ENCODE measurements around the gene MBD2. TPM values are rescaled to one million over a fixed set of nuclear protein-coding genes. Genes with fewer than 3 reads are reported as not detected.
A peak's percentile ranks its signal among the peaks of the same experiment; 100 is the strongest.
"Not testable (repeated sequence)": the region's sequence is repeated elsewhere in the genome, so short reads cannot be mapped to it uniquely, and the experiment has no call there.

Gene MBD2, protein sequence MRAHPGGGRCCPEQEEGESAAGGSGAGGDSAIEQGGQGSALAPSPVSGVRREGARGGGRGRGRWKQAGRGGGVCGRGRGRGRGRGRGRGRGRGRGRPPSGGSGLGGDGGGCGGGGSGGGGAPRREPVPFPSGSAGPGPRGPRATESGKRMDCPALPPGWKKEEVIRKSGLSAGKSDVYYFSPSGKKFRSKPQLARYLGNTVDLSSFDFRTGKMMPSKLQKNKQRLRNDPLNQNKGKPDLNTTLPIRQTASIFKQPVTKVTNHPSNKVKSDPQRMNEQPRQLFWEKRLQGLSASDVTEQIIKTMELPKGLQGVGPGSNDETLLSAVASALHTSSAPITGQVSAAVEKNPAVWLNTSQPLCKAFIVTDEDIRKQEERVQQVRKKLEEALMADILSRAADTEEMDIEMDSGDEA
- 54.2 TPM for polyA plus RNA-seq
- long read RNA-seq, donor 1, full-length matches to known transcripts: 15 of 15 reads
- long read RNA-seq, donor 1, partial matches to known transcripts: 0 of 15 reads
- long read RNA-seq, donor 1, other reads (novel, unspliced or antisense): 0 of 15 reads
- long read RNA-seq, donor 2, full-length matches to known transcripts: 37 of 47 reads
- long read RNA-seq, donor 2, partial matches to known transcripts: 10 of 47 reads
- long read RNA-seq, donor 2, other reads (novel, unspliced or antisense): 0 of 47 reads
- long read RNA-seq, donor 3: 0 reads
- long read RNA-seq, donor 4, full-length matches to known transcripts: 1 of 1 reads
- long read RNA-seq, donor 4, partial matches to known transcripts: 0 of 1 reads
- long read RNA-seq, donor 4, other reads (novel, unspliced or antisense): 0 of 1 reads
- long read RNA-seq, donor 5, full-length matches to known transcripts: 23 of 23 reads
- long read RNA-seq, donor 5, partial matches to known transcripts: 0 of 23 reads
- long read RNA-seq, donor 5, other reads (novel, unspliced or antisense): 0 of 23 reads
- long read RNA-seq, donor 6, full-length matches to known transcripts: 24 of 38 reads
- long read RNA-seq, donor 6, partial matches to known transcripts: 14 of 38 reads
- long read RNA-seq, donor 6, other reads (novel, unspliced or antisense): 0 of 38 reads
- long read RNA-seq, donor 7, full-length matches to known transcripts: 10 of 10 reads
- long read RNA-seq, donor 7, partial matches to known transcripts: 0 of 10 reads
- long read RNA-seq, donor 7, other reads (novel, unspliced or antisense): 0 of 10 reads
- long read RNA-seq, donor 8, full-length matches to known transcripts: 20 of 59 reads
- long read RNA-seq, donor 8, partial matches to known transcripts: 39 of 59 reads
- long read RNA-seq, donor 8, other reads (novel, unspliced or antisense): 0 of 59 reads
- long read RNA-seq, donor 9, full-length matches to known transcripts: 25 of 31 reads
- long read RNA-seq, donor 9, partial matches to known transcripts: 6 of 31 reads
- long read RNA-seq, donor 9, other reads (novel, unspliced or antisense): 0 of 31 reads
- long read RNA-seq, donor 10, full-length matches to known transcripts: 37 of 48 reads
- long read RNA-seq, donor 10, partial matches to known transcripts: 11 of 48 reads
- long read RNA-seq, donor 10, other reads (novel, unspliced or antisense): 0 of 48 reads
- long read RNA-seq, donor 11, full-length matches to known transcripts: 21 of 26 reads
- long read RNA-seq, donor 11, partial matches to known transcripts: 5 of 26 reads
- long read RNA-seq, donor 11, other reads (novel, unspliced or antisense): 0 of 26 reads

DNA sequence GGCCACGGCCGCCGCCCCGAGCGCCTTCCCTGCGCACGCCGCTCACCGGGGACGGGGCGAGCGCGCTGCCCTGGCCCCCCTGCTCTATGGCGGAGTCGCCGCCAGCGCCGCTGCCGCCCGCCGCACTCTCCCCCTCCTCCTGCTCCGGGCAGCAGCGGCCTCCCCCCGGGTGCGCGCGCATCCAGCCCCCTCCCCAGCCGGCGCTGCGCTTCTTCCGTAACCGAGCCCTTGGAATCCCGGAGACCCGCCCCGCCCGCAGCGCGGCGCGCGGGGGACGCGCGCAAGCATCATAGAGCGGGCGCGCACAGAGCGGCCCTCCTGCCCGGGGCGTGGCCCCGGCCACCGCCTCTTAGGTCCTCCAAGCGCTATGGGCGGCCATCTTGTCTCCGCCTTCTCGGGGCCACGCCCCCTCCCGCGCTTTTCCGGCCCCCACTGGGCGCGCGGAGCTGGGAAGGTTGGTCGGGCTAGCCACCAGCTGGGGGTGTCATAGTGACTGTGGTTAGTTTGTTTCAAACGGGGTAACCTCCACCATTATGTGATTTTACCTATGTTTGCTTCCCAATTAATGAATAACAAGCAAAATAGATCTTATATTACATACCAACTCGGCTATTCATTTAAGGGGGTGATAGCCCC lies at the start of gene MBD2:
Gene MBD2, minus strand, starts transcription at position 291 of the 636 bp plus-strand sequence. Its CDS starts 110 bp downstream, at position 181.
- no CpG with 5 or more reads among the region's 66 CpGs for WGBS (ENCODE audit: insufficient coverage, low lambda C conversion rate)
- H3K36me3 ChIP-seq (ENCODE audit: control insufficient read depth, insufficient read depth, low read length): no peaks in the 10 kb centered on the region

DNA sequence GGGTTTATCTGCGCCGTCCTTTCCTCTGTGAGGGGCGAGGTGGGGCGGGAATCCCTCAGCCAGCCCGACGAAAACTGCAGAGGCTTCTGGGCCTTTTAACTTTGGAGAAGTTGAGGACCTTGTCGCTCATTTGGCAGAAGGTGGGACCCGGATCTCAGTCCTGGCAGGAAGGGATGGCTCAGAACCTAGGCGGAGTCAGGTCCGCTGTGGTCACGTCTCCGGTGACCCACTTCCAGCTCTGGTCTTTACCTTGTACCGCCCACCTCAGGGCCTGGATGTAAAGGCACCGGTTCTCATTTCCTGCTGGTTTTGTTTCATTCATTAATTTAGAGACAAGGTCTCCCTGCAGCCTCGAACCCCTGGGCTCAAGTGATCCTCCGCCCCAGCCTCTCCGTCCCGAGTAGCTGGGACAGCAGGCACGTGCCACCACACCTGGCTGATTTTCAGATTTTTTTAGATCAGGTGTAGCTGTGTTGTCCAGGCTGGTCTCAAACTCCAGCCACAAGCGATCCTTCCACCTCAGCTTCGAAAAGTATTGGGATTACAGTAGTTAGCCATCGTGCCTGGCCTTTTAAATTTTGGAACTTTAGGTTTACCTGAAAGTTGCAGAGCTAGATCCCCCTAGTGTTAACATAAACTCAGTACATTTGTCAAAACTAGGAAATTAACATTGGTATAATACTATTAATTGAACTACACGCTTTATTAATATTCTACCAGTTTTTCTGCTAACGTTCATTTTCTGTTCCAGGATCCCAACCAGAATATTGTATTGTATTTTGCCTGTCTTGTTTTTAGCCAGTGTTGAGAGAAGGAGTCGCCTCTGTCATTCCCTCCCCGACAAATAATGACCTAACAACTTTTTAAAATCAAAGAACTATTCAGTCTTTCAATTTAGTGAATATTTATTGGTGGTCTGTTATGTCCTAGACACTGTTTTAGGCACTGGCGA lies 45.7 kb upstream of the MBD2 start:
- Histone ChIP-seq H3K4me1 (ENCODE audit: control insufficient read depth, insufficient read depth, low read length) (peaks cover 3% of the 10 kb centered on the region), H3K27ac (ENCODE audit: low read length) (peak overlapping the region; percentile 93), H3K27me3 (ENCODE audit: control insufficient read depth, insufficient read depth, low read length) (no peaks in the 10 kb centered on the region), H3K9me3 (ENCODE audit: control insufficient read depth, low read depth, low read length) (no peaks in the 10 kb centered on the region), H3K36me3 (ENCODE audit: control insufficient read depth, insufficient read depth, low read length) (no peaks in the 10 kb centered on the region), H3K4me3 (ENCODE audit: low read length) (peak overlapping the region; percentile 82)
- peak in 1 of 2 donors; percentile 35 for DNase-seq
- WGBS (ENCODE audit: insufficient coverage, low lambda C conversion rate): 42% methylated on average over 6 of the region's 27 CpGs

More for the DNA sequence above, at the start of gene MBD2:
- Histone ChIP-seq H3K4me1 (ENCODE audit: control insufficient read depth, insufficient read depth, low read length) (peaks cover 12% of the 10 kb centered on the region), H3K4me3 (ENCODE audit: low read length) (peak within 1 kb of the TSS; percentile 60), H3K9me3 (ENCODE audit: control insufficient read depth, low read depth, low read length) (no peaks in the 10 kb centered on the region), H3K27ac (ENCODE audit: low read length) (peak within 1 kb of the TSS; percentile 70), H3K27me3 (ENCODE audit: control insufficient read depth, insufficient read depth, low read length) (no peaks in the 10 kb centered on the region)
- peak; percentile 96 to 98 for DNase-seq

DNA sequence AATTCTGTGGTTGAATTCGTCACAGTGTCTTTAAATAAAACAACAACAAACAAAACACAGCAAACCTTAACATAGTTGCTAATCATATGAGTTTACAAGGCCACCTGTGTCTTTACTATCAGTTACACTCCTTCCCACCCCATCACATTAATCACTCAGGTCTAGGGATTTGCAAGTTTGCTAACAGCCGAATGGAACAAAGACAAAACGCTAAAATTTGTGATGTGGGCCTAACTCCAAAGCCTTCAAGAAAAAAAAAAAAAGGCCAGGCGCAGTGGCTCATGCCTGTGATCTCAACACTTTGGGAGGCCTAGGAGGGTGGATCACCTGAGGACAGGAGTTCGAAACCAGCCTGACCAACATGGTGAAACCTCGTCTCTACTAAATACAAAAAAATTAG lies 44.3 kb upstream of the MBD2 start:
- H3K36me3 ChIP-seq (ENCODE audit: control insufficient read depth, insufficient read depth, low read length): no peaks in the 10 kb centered on the region
- peaks cover 3% of the 10 kb centered on the region for H3K4me1 ChIP-seq (ENCODE audit: control insufficient read depth, insufficient read depth, low read length)
- WGBS (ENCODE audit: insufficient coverage, low lambda C conversion rate): no CpG with 5 or more reads among the region's 6 CpGs
- H3K4me3 ChIP-seq (ENCODE audit: low read length): peak overlapping the region; percentile 82
- no peaks in the 10 kb centered on the region for H3K9me3 ChIP-seq (ENCODE audit: control insufficient read depth, low read depth, low read length)
- peak overlapping the region; percentile 93 for H3K27ac ChIP-seq (ENCODE audit: low read length)
- no peak for DNase-seq
- H3K27me3 ChIP-seq (ENCODE audit: control insufficient read depth, insufficient read depth, low read length): no peaks in the 10 kb centered on the region

DNA sequence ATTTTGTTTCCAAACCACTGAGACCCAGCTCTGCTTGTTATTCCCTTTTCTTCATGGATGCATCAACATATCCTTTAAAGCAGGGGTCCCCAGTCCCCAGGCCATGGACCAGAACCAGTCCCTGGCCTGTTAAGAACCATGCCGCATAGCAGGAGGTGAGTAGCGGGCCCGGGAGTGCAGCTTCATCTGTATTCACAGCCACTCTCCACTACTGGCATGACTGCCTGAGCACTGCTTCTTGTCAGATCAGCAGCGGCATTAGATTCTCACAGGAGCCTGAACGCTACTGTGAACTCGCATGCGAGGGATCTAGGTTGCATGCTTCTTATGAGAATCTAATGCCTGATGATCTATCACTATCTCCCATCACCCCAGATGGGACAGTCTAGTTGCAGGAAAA lies 43.2 kb upstream of the MBD2 start:
- Histone ChIP-seq H3K4me3 (ENCODE audit: low read length) (no peak overlapping the region), H3K36me3 (ENCODE audit: control insufficient read depth, insufficient read depth, low read length) (no peaks in the 10 kb centered on the region), H3K4me1 (ENCODE audit: control insufficient read depth, insufficient read depth, low read length) (peaks cover 3% of the 10 kb centered on the region), H3K9me3 (ENCODE audit: control insufficient read depth, low read depth, low read length) (no peaks in the 10 kb centered on the region), H3K27ac (ENCODE audit: low read length) (no peak overlapping the region), H3K27me3 (ENCODE audit: control insufficient read depth, insufficient read depth, low read length) (no peaks in the 10 kb centered on the region)
- DNase-seq: no peak
- no CpG with 5 or more reads among the region's 7 CpGs for WGBS (ENCODE audit: insufficient coverage, low lambda C conversion rate)

DNA sequence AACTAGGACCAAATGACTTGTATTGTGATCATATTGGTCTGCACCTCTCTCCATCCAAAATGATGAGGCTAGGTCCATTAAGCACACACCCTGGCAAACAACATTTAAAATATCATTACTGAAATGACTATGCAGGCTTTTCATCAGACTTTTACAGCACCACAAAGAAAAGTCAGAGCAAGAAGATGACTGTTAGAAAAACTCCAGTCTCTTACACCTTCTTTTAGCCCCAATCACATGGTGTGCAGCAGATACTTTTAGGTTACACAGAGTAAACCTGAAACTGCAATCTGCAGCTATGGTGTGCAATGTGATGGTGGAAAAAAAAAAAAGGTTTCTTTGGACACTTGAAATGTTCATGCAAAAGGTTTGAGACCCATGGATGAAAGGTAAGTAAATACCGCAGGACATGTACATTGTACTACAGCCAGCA lies 39.5 kb upstream of the MBD2 start:
- 86% methylated on average over 1 of the region's 1 CpG for WGBS (ENCODE audit: insufficient coverage, low lambda C conversion rate)
- H3K4me1 ChIP-seq (ENCODE audit: control insufficient read depth, insufficient read depth, low read length): peaks cover 3% of the 10 kb centered on the region
- H3K27me3 ChIP-seq (ENCODE audit: control insufficient read depth, insufficient read depth, low read length): no peaks in the 10 kb centered on the region
- H3K9me3 ChIP-seq (ENCODE audit: control insufficient read depth, low read depth, low read length): no peaks in the 10 kb centered on the region
- DNase-seq: no peak
- no peak overlapping the region for H3K27ac ChIP-seq (ENCODE audit: low read length)
- H3K4me3 ChIP-seq (ENCODE audit: low read length): no peak overlapping the region
- no peaks in the 10 kb centered on the region for H3K36me3 ChIP-seq (ENCODE audit: control insufficient read depth, insufficient read depth, low read length)

DNA sequence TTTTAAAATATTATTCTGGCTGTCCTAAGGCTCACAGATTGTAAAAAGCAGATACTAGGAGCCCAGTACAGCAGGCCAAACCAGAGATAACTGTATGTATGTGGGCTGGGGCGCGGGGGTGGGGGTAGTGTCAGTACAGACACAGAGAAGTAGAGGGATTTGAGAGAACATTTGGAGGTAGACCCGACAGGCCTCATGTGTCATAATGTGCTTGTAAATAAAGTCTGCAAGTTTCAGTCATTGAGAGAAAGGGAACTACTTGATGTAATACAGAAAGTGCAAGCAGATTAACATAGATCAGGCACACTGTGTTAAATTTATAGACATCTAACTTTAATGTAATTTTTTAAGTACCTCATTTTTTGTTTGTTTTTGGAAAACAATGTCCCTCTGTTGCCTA lies 37.4 kb upstream of the MBD2 start:
- no peak for DNase-seq
- 100% methylated on average over 1 of the region's 3 CpGs for WGBS (ENCODE audit: insufficient coverage, low lambda C conversion rate)
- Histone ChIP-seq H3K9me3 (ENCODE audit: control insufficient read depth, low read depth, low read length) (no peaks in the 10 kb centered on the region), H3K4me3 (ENCODE audit: low read length) (no peak overlapping the region), H3K4me1 (ENCODE audit: control insufficient read depth, insufficient read depth, low read length) (no peaks in the 10 kb centered on the region), H3K27ac (ENCODE audit: low read length) (no peak overlapping the region), H3K27me3 (ENCODE audit: control insufficient read depth, insufficient read depth, low read length) (no peaks in the 10 kb centered on the region), H3K36me3 (ENCODE audit: control insufficient read depth, insufficient read depth, low read length) (no peaks in the 10 kb centered on the region)

DNA sequence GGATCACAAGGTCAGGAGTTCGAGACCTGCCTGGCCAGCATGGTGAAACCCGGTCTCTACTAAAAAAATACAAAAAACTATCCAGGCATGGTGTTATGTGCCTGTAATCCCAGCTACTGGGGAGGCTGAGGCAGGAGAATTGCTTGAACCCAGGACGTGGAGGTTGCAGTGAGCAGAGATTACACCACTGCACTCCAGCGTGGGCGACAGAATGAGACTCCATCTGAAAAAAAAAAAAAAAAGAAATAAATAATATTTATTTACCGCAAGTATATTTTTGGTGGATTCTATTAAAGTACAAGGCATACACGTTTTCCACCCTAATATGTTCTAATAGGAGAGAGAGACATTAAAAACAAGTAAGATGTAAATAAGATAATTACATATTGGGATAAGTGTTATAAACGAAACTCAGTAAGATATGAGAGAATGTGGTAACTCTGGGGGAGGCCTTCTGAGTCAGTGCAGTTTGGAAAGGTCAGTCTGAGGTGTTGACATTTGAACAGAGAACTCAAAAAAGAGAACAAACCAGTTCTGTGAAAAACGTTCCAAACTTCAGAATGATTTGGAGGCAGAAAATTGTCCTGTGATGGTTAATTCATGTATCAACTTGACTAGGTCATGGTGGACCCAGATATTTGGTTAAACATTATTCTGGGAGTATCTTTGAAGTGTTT lies 36.1 kb upstream of the MBD2 start:
- H3K4me1 ChIP-seq (ENCODE audit: control insufficient read depth, insufficient read depth, low read length): no peaks in the 10 kb centered on the region
- no peaks in the 10 kb centered on the region for H3K36me3 ChIP-seq (ENCODE audit: control insufficient read depth, insufficient read depth, low read length)
- no peaks in the 10 kb centered on the region for H3K27me3 ChIP-seq (ENCODE audit: control insufficient read depth, insufficient read depth, low read length)
- H3K27ac ChIP-seq (ENCODE audit: low read length): no peak overlapping the region
- 71% methylated on average over 6 of the region's 9 CpGs for WGBS (ENCODE audit: insufficient coverage, low lambda C conversion rate)
- no peaks in the 10 kb centered on the region for H3K9me3 ChIP-seq (ENCODE audit: control insufficient read depth, low read depth, low read length)
- no peak for DNase-seq
- H3K4me3 ChIP-seq (ENCODE audit: low read length): no peak overlapping the region

DNA sequence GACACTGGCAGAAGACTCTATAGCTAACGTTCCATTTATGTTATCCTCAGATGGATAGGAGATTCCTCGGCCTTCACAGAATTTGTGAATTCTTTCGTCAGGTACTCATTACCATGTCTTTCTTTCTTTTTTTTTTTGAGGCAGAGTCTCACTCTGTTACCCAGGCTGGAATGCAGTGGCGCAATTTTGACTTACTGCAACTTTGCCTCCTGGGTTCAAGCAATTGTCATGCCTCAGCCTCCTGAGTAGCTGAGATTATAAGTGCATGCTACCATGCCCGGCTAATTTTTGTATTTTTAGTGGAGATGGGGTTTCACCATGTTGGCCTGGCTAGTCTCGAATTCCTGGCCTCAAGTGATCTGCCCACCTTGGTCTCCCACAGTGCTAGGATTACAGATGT lies 33.3 kb upstream of the MBD2 start:
- WGBS (ENCODE audit: insufficient coverage, low lambda C conversion rate): 96% methylated on average over 4 of the region's 6 CpGs
- not testable (repeated sequence) for H3K36me3 ChIP-seq (ENCODE audit: control insufficient read depth, insufficient read depth, low read length); H3K4me3 ChIP-seq (ENCODE audit: low read length); H3K27ac ChIP-seq (ENCODE audit: low read length); H3K27me3 ChIP-seq (ENCODE audit: control insufficient read depth, insufficient read depth, low read length); H3K4me1 ChIP-seq (ENCODE audit: control insufficient read depth, insufficient read depth, low read length); H3K9me3 ChIP-seq (ENCODE audit: control insufficient read depth, low read depth, low read length); DNase-seq
